DND-41 (cell line): Measurements from ENCODE around the gene EDC3.

Source experiments
- ATAC-seq: fragments of 200-7000 bp; cut with Tn5 transposase; 3 replicates; pipeline ENCODE4 v1.9.1; 2021; ENCODE audit warnings: low read depth; ENCODE audit not compliant: insufficient read depth
- DNase-seq: peaks from one replicate; pipeline ENCODE4 v3.0.0-alpha.2; 2020
- H2AFZ ChIP-seq: 2 replicates; pipeline ENCODE4 v1.6.0; 2012; ENCODE audit warnings: low read depth, low read length
- H3K27ac ChIP-seq: 2 replicates; pipeline ENCODE4 v1.5.1; 2012; ENCODE audit warnings: low read length, inconsistent platforms
- H3K27me3 ChIP-seq: fragments of 200-600 bp; sonication (generic); 2 replicates; pipeline ENCODE4 v1.6.0; 2012; ENCODE audit warnings: low read length, mild to moderate bottlenecking, inconsistent platforms; ENCODE audit not compliant: insufficient read depth, poor library complexity
- H3K36me3 ChIP-seq: 2 replicates; pipeline ENCODE4 v1.5.1; 2012; ENCODE audit warnings: low read length, inconsistent platforms; ENCODE audit not compliant: insufficient read depth
- H3K4me1 ChIP-seq: 2 replicates; pipeline ENCODE4 v1.5.1; 2012; ENCODE audit warnings: mild to moderate bottlenecking, low read length; ENCODE audit not compliant: insufficient read depth
- H3K4me2 ChIP-seq: 2 replicates; pipeline ENCODE4 v1.6.0; 2012; ENCODE audit warnings: mild to moderate bottlenecking, moderate library complexity, low read length, inconsistent platforms; ENCODE audit not compliant: insufficient read depth
- H3K4me3 ChIP-seq, 2 experiments: fragments of 200-600 bp in 1 of 2; shearing (Covaris generic) in 1 of 2; 2 replicates each; pipeline ENCODE4 v1.5.1; 2012 to 2016; ENCODE audit warnings: inconsistent platforms in 2 of 2, low read length in 2 of 2, mild to moderate bottlenecking in 2 of 2, low read depth in 1 of 2, moderate library complexity in 1 of 2
- H3K79me2 ChIP-seq: 2 replicates; pipeline ENCODE4 v1.6.0; 2012; ENCODE audit warnings: low read length, inconsistent platforms; ENCODE audit not compliant: insufficient read depth
- H3K9ac ChIP-seq: 2 replicates; pipeline ENCODE4 v1.6.0; 2012; ENCODE audit warnings: low read depth, mild to moderate bottlenecking, inconsistent platforms, low read length, moderate library complexity
- H3K9me3 ChIP-seq: 2 replicates; pipeline ENCODE4 v1.5.1; 2012; ENCODE audit warnings: low read length, moderate library complexity, mild to moderate bottlenecking, inconsistent platforms; ENCODE audit not compliant: insufficient read depth, severe bottlenecking
- H4K20me1 ChIP-seq: 2 replicates; pipeline ENCODE4 v1.6.0; 2012; ENCODE audit warnings: low read length; ENCODE audit not compliant: insufficient read depth
- CTCF ChIP-seq: IDR thresholded peaks from 2 replicates; pipeline ENCODE4 v1.5.1; 2012; ENCODE audit warnings: borderline replicate concordance, low read length, moderate library complexity, mild to moderate bottlenecking; ENCODE audit not compliant: poor library complexity, severe bottlenecking; ENCODE audit errors: extremely low read depth
- EZH2 ChIP-seq: IDR thresholded peaks from 3 replicates; pipeline ENCODE4 v1.6.1; 2012; ENCODE audit warnings: borderline replicate concordance, low read depth, mild to moderate bottlenecking, moderate library complexity, low read length, inconsistent platforms; ENCODE audit not compliant: severe bottlenecking

The EDC3 gene

GRCh38 chr15:74621546-74621920, 74.3 kb downstream of the EDC3 start:
- H3K4me3 ChIP-seq = no peak overlapping the region
- H3K27me3 ChIP-seq = no peaks in the 10 kb centered on the region
- peaks cover 59% of the 10 kb centered on the region for H3K79me2 ChIP-seq
- TF ChIP-seq EZH2 = no peak
- TF ChIP-seq CTCF = no peak
- DNase-seq (no peak), ATAC-seq (no peak)
- H3K9me3 ChIP-seq = no peaks in the 10 kb centered on the region
- peaks cover 95% of the 10 kb centered on the region for H3K36me3 ChIP-seq
- H3K27ac ChIP-seq = no peak overlapping the region
- no peak overlapping the region for H3K4me2 ChIP-seq
- peaks cover 99% of the 10 kb centered on the region for H4K20me1 ChIP-seq
- H3K4me1 ChIP-seq = peaks cover 23% of the 10 kb centered on the region
- H3K9ac ChIP-seq = no peak overlapping the region
- no peak overlapping the region for H2AFZ ChIP-seq

DNA sequence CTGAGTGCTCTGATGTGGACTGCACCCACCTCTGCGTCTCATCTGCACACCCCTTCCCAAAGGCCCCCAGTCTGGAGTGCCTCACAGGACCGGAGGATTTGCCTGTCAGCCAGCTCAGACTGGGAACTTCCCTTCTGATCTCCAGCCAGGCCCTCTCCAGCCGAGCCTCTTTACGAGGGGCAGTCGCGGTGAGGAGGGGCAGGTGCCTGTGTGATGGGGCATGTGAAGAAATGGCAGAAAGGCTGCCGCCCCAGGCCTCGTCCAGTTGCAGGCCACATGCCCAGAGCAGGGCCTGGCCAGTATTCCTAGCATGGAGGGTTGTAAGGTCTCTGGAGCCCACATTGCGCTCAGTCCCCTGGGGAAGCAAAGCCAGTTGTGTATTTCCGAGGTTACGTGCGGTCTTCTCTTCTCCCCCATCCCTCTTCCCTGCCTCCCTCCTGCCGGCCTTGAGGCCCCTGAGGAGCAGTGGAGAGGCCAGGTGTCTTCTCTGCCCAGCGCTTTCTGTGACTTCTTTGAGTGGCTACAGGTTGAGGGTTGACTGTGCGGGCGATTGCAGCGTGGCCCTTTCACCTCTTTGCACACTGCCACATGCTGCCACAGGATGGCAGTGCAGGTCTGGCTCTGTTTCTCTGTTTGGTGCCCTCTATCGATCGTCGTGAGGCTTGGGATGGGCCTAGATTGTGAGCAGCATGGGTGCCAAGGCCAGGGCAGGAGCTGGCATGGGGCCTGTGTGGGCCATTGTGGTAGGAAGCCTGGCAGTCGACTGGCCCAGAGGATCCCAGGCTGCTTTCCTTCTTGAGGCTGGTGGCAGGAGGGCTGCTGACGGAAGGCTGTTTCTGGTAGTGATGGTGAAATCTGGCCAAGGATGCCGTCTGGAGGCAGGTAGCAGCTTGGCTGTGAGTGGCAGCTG, 74.9 kb downstream of the EDC3 start:
- Histone ChIP-seq H3K9ac (no peak overlapping the region), H2AFZ (no peak overlapping the region), H3K4me3 (no peak overlapping the region), H3K27ac (no peak overlapping the region), H3K9me3 (no peaks in the 10 kb centered on the region), H3K27me3 (no peaks in the 10 kb centered on the region), H3K79me2 (peaks cover 65% of the 10 kb centered on the region), H3K4me2 (no peak overlapping the region), H3K4me1 (peaks cover 25% of the 10 kb centered on the region), H4K20me1 (peaks cover 96% of the 10 kb centered on the region), H3K36me3 (peaks cover 92% of the 10 kb centered on the region)
- TF ChIP-seq EZH2 (no peak), CTCF (peak; percentile 87)
- ATAC-seq (peak; percentile 82), DNase-seq (peak; percentile 74)

DNA sequence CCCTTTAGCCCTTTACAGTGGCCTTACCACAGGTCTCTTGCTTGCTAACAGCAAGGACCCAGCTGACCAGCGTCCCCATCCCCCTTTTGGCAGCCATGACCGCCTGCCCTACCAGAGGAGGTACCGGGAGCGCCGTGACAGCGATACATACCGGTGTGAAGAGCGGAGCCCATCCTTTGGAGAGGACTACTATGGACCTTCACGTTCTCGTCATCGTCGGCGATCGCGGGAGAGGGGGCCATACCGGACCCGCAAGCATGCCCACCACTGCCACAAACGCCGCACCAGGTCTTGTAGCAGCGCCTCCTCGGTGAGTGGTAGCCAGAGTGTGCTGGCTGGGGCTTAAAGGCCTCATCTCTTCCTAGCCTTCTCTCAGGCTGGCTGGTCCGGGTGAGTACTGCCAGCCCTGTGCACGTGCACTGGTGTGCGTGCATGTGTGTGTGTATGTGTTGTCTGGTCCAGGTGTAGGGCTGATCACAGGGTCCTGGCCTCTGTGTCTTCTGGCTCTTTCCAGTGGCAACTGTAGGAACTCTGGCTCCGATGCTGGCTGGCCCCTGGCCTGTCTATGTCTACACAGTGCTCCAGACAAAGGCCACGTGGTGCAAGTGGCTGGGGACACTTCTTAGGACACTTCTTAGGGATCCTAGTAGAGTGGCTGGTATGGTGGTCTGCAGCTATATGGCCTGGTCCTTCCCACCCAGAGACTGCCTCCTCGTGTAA, 75.7 kb downstream of the EDC3 start:
- Histone ChIP-seq H3K36me3 (peaks cover 85% of the 10 kb centered on the region), H2AFZ (no peak overlapping the region), H3K9me3 (no peaks in the 10 kb centered on the region), H3K4me2 (peak overlapping the region; percentile 9; the same call in 1 of the 2 replicates), H3K9ac (no peak overlapping the region), H4K20me1 (peaks cover 88% of the 10 kb centered on the region), H3K27ac (no peak overlapping the region), H3K79me2 (peaks cover 68% of the 10 kb centered on the region), H3K4me1 (peaks cover 26% of the 10 kb centered on the region), H3K4me3 (no peak overlapping the region), H3K27me3 (no peaks in the 10 kb centered on the region)
- no peak for DNase-seq
- ATAC-seq = no peak
- TF ChIP-seq CTCF (no peak), EZH2 (no peak)
